Measurements from ENCODE around the gene SYT10.

The SYT10 gene

GRCh38 chr12:33439587-33440011 is at the start of gene SYT10:
Gene SYT10, minus strand, starts transcription at chr12:33439819. Its CDS starts 297 bp downstream, at chr12:33439522.
- Histone ChIP-seq H3K9me3 (ENCODE audit: control insufficient read depth, low read length) (no peaks in the 10 kb centered on the region), H3K9ac (ENCODE audit: low read length) (peak within 1 kb of the TSS; percentile 55), H3K4me3 (ENCODE audit: low read length) (peak within 1 kb of the TSS; percentile 31), H3K36me3 (ENCODE audit: control insufficient read depth, insufficient read depth, low read length) (no peaks in the 10 kb centered on the region), H3K27me3 (ENCODE audit: control insufficient read depth, insufficient read depth, low read length) (peaks cover 30% of the 10 kb centered on the region), H3K4me1 (ENCODE audit: control insufficient read depth, insufficient read depth, low read length) (no peaks in the 10 kb centered on the region)

GRCh38 chr12:33488036-33488435 is 48.4 kb upstream of the SYT10 start:
- Histone ChIP-seq H3K9me3 (ENCODE audit: control insufficient read depth, low read length) (no peaks in the 10 kb centered on the region), H3K27me3 (ENCODE audit: control insufficient read depth, insufficient read depth, low read length) (no peaks in the 10 kb centered on the region), H3K4me1 (ENCODE audit: control insufficient read depth, insufficient read depth, low read length) (no peaks in the 10 kb centered on the region), H3K4me3 (ENCODE audit: low read length) (no peak overlapping the region), H3K9ac (ENCODE audit: low read length) (no peak overlapping the region), H3K36me3 (ENCODE audit: control insufficient read depth, insufficient read depth, low read length) (no peaks in the 10 kb centered on the region)

- H3K36me3 ChIP-seq (ENCODE audit: control insufficient read depth, insufficient read depth, low read length) = no peaks in the 10 kb centered on the region
- H3K27me3 ChIP-seq (ENCODE audit: control insufficient read depth, insufficient read depth, low read length) = no peaks in the 10 kb centered on the region
- no peak overlapping the region for H3K4me3 ChIP-seq (ENCODE audit: low read length)
- H3K9me3 ChIP-seq (ENCODE audit: control insufficient read depth, low read length) = no peaks in the 10 kb centered on the region
- H3K4me1 ChIP-seq (ENCODE audit: control insufficient read depth, insufficient read depth, low read length) = no peaks in the 10 kb centered on the region
- no peak overlapping the region for H3K9ac ChIP-seq (ENCODE audit: low read length)
Measured at GRCh38 chr12:33486058-33486457, 46.4 kb upstream of the SYT10 start.

- Histone ChIP-seq H3K9ac (ENCODE audit: low read length) (no peak overlapping the region), H3K4me3 (ENCODE audit: low read length) (no peak overlapping the region), H3K36me3 (ENCODE audit: control insufficient read depth, insufficient read depth, low read length) (no peaks in the 10 kb centered on the region), H3K9me3 (ENCODE audit: control insufficient read depth, low read length) (no peaks in the 10 kb centered on the region), H3K27me3 (ENCODE audit: control insufficient read depth, insufficient read depth, low read length) (no peaks in the 10 kb centered on the region), H3K4me1 (ENCODE audit: control insufficient read depth, insufficient read depth, low read length) (no peaks in the 10 kb centered on the region)
Measured at GRCh38 chr12:33484161-33484560, 44.5 kb upstream of the SYT10 start.

GRCh38 chr12:33480366-33480765 is 40.7 kb upstream of the SYT10 start:
- Histone ChIP-seq H3K9me3 (ENCODE audit: control insufficient read depth, low read length) (no peaks in the 10 kb centered on the region), H3K36me3 (ENCODE audit: control insufficient read depth, insufficient read depth, low read length) (no peaks in the 10 kb centered on the region), H3K4me3 (ENCODE audit: low read length) (no peak overlapping the region), H3K27me3 (ENCODE audit: control insufficient read depth, insufficient read depth, low read length) (no peaks in the 10 kb centered on the region), H3K9ac (ENCODE audit: low read length) (no peak overlapping the region), H3K4me1 (ENCODE audit: control insufficient read depth, insufficient read depth, low read length) (no peaks in the 10 kb centered on the region)

- H3K36me3 ChIP-seq (ENCODE audit: control insufficient read depth, insufficient read depth, low read length) = no peaks in the 10 kb centered on the region
- no peaks in the 10 kb centered on the region for H3K4me1 ChIP-seq (ENCODE audit: control insufficient read depth, insufficient read depth, low read length)
- no peak overlapping the region for H3K9ac ChIP-seq (ENCODE audit: low read length)
- H3K9me3 ChIP-seq (ENCODE audit: control insufficient read depth, low read length) = no peaks in the 10 kb centered on the region
- no peaks in the 10 kb centered on the region for H3K27me3 ChIP-seq (ENCODE audit: control insufficient read depth, insufficient read depth, low read length)
- no peak overlapping the region for H3K4me3 ChIP-seq (ENCODE audit: low read length)
Measured at GRCh38 chr12:33476058-33476457, 36.4 kb upstream of the SYT10 start.

GRCh38 chr12:33472299-33472698 is 32.7 kb upstream of the SYT10 start:
- H3K36me3 ChIP-seq (ENCODE audit: control insufficient read depth, insufficient read depth, low read length) = no peaks in the 10 kb centered on the region
- H3K27me3 ChIP-seq (ENCODE audit: control insufficient read depth, insufficient read depth, low read length) = no peaks in the 10 kb centered on the region
- no peak overlapping the region for H3K9ac ChIP-seq (ENCODE audit: low read length)
- H3K4me3 ChIP-seq (ENCODE audit: low read length) = no peak overlapping the region
- H3K9me3 ChIP-seq (ENCODE audit: control insufficient read depth, low read length) = no peaks in the 10 kb centered on the region
- no peaks in the 10 kb centered on the region for H3K4me1 ChIP-seq (ENCODE audit: control insufficient read depth, insufficient read depth, low read length)

GRCh38 chr12:33455096-33455495 is 15.5 kb upstream of the SYT10 start:
- Histone ChIP-seq H3K9me3 (ENCODE audit: control insufficient read depth, low read length) (no peaks in the 10 kb centered on the region), H3K4me1 (ENCODE audit: control insufficient read depth, insufficient read depth, low read length) (no peaks in the 10 kb centered on the region), H3K36me3 (ENCODE audit: control insufficient read depth, insufficient read depth, low read length) (no peaks in the 10 kb centered on the region), H3K27me3 (ENCODE audit: control insufficient read depth, insufficient read depth, low read length) (no peaks in the 10 kb centered on the region), H3K4me3 (ENCODE audit: low read length) (no peak overlapping the region), H3K9ac (ENCODE audit: low read length) (no peak overlapping the region)

- Histone ChIP-seq H3K36me3 (ENCODE audit: control insufficient read depth, insufficient read depth, low read length) (no peaks in the 10 kb centered on the region), H3K27me3 (ENCODE audit: control insufficient read depth, insufficient read depth, low read length) (no peaks in the 10 kb centered on the region), H3K4me3 (ENCODE audit: low read length) (no peak overlapping the region), H3K9me3 (ENCODE audit: control insufficient read depth, low read length) (no peaks in the 10 kb centered on the region), H3K4me1 (ENCODE audit: control insufficient read depth, insufficient read depth, low read length) (no peaks in the 10 kb centered on the region), H3K9ac (ENCODE audit: low read length) (no peak overlapping the region)
Measured at GRCh38 chr12:33450480-33450879, 10.9 kb upstream of the SYT10 start.

- no peaks in the 10 kb centered on the region for H3K36me3 ChIP-seq (ENCODE audit: control insufficient read depth, insufficient read depth, low read length)
- no peaks in the 10 kb centered on the region for H3K9me3 ChIP-seq (ENCODE audit: control insufficient read depth, low read length)
- H3K4me1 ChIP-seq (ENCODE audit: control insufficient read depth, insufficient read depth, low read length) = no peaks in the 10 kb centered on the region
- H3K4me3 ChIP-seq (ENCODE audit: low read length) = no peak overlapping the region
- H3K27me3 ChIP-seq (ENCODE audit: control insufficient read depth, insufficient read depth, low read length) = peaks cover 30% of the 10 kb centered on the region
- H3K9ac ChIP-seq (ENCODE audit: low read length) = no peak overlapping the region
Measured at GRCh38 chr12:33440477-33440876, 858 bp upstream of the SYT10 start.

- H3K9ac ChIP-seq (ENCODE audit: low read length) = peak overlapping the region; percentile 55
- peaks cover 30% of the 10 kb centered on the region for H3K27me3 ChIP-seq (ENCODE audit: control insufficient read depth, insufficient read depth, low read length)
- no peaks in the 10 kb centered on the region for H3K4me1 ChIP-seq (ENCODE audit: control insufficient read depth, insufficient read depth, low read length)
- H3K4me3 ChIP-seq (ENCODE audit: low read length) = peak overlapping the region; percentile 31
- no peaks in the 10 kb centered on the region for H3K9me3 ChIP-seq (ENCODE audit: control insufficient read depth, low read length)
- no peaks in the 10 kb centered on the region for H3K36me3 ChIP-seq (ENCODE audit: control insufficient read depth, insufficient read depth, low read length)
Measured at GRCh38 chr12:33438851-33439586, 600 bp downstream of the SYT10 start.

- no peaks in the 10 kb centered on the region for H3K9me3 ChIP-seq (ENCODE audit: control insufficient read depth, low read length)
Measured at GRCh38 chr12:33438025-33438772, 1.4 kb downstream of the SYT10 start.

More at GRCh38 chr12:33438025-33438772, 1.4 kb downstream of the SYT10 start:
- Histone ChIP-seq H3K27me3 (ENCODE audit: control insufficient read depth, insufficient read depth, low read length) (peaks cover 30% of the 10 kb centered on the region), H3K36me3 (ENCODE audit: control insufficient read depth, insufficient read depth, low read length) (no peaks in the 10 kb centered on the region), H3K9ac (ENCODE audit: low read length) (no peak overlapping the region), H3K4me1 (ENCODE audit: control insufficient read depth, insufficient read depth, low read length) (no peaks in the 10 kb centered on the region), H3K4me3 (ENCODE audit: low read length) (no peak overlapping the region)

All from mucosa of stomach (tissue), 1 donor.